HEK293 (cell line): Measurements from ENCODE around the gene TRAF7.
A peak's percentile ranks its signal among the peaks of the same experiment; 100 is the strongest.

ENCODE experiments used
- CTCF ChIA-PET: fragments of 350-600 bp; formaldehyde crosslinking; extraction: SDS; loops from one replicate; lab custom pipeline; 2021; ENCODE audit warnings: antibody characterized with exemption; lab: Yijun Ruan, JAX
- POLR2A ChIA-PET: fragments of 300-600 bp; formaldehyde crosslinking; extraction: SDS; loops from one replicate; lab custom pipeline; 2020; ENCODE audit warnings: antibody characterized with exemption, inconsistent platforms; lab: Yijun Ruan, JAX
- H3K27ac ChIP-seq: fragments of 200-500 bp; sonication (Bioruptor generic); 2 replicates; pipeline ENCODE4 v1.5.1; 2014; ENCODE audit warnings: low read depth, low read length, control low read depth, inconsistent platforms; ENCODE audit errors: extremely low read depth
- H3K36me3 ChIP-seq, 2 experiments: fragments of 200-500 bp in 1 of 2; sonication (Bioruptor generic) in 1 of 2; 1 replicate in 1 of 2; 2 replicates in 1 of 2; pipeline ENCODE4 v1.5.1; 2014 to 2017; ENCODE audit warnings: inconsistent platforms in 2 of 2, low read length in 2 of 2; ENCODE audit not compliant: control insufficient read depth in 2 of 2, insufficient read depth in 1 of 2
- H3K4me1 ChIP-seq: fragments of 200-500 bp; sonication (Bioruptor generic); 2 replicates; pipeline ENCODE4 v1.5.1; 2014; ENCODE audit warnings: mild to moderate bottlenecking, low read length, inconsistent platforms; ENCODE audit not compliant: control insufficient read depth, insufficient read depth
- H3K4me3 ChIP-seq: 2 replicates; pipeline ENCODE4 v1.5.1; 2011; ENCODE audit warnings: low read depth, mild to moderate bottlenecking, control low read depth, low read length, moderate library complexity
- H3K9me3 ChIP-seq: fragments of 200-500 bp; sonication (Bioruptor generic); 2 replicates; pipeline ENCODE4 v1.5.1; 2014; ENCODE audit warnings: low read depth, low read length, inconsistent platforms; ENCODE audit not compliant: control insufficient read depth, insufficient read depth
- GLI4 ChIP-seq: fragments of 450-650 bp; formaldehyde crosslinking; IDR thresholded peaks from 2 replicates; pipeline ENCODE4 v1.5.1; 2016; ENCODE audit warnings: missing biosample characterization, missing genetic modification characterization
- KLF1 ChIP-seq: fragments of 450-650 bp; formaldehyde crosslinking; IDR thresholded peaks from 2 replicates; pipeline ENCODE4 v1.5.1; 2016; ENCODE audit warnings: missing biosample characterization, missing genetic modification characterization
- ZBTB7A ChIP-seq: fragments of 450-650 bp; formaldehyde crosslinking; IDR thresholded peaks from 2 replicates; pipeline ENCODE4 v1.5.1; 2016; ENCODE audit warnings: low read depth, missing biosample characterization, missing genetic modification characterization
- ZNF112 ChIP-seq: fragments of 450-650 bp; formaldehyde crosslinking; IDR thresholded peaks from 2 replicates; pipeline ENCODE4 v1.5.0; 2017; ENCODE audit warnings: missing biosample characterization, missing genetic modification characterization
- ZNF184 ChIP-seq: fragments of 450-650 bp; IDR thresholded peaks from 2 replicates; pipeline ENCODE4 v1.5.1; 2018; ENCODE audit warnings: missing biosample characterization, mild to moderate bottlenecking, missing genetic modification characterization
- ZNF24 ChIP-seq: fragments of 450-650 bp; formaldehyde crosslinking; IDR thresholded peaks from 2 replicates; pipeline ENCODE4 v1.5.1; 2016; ENCODE audit warnings: missing biosample characterization, missing genetic modification characterization
- ZNF311 ChIP-seq: fragments of 450-650 bp; formaldehyde crosslinking; IDR thresholded peaks from 2 replicates; pipeline ENCODE4 v1.5.1; 2017; ENCODE audit warnings: missing biosample characterization, missing genetic modification characterization, borderline replicate concordance
- ZNF354C ChIP-seq: fragments of 450-650 bp; formaldehyde crosslinking; IDR thresholded peaks from 2 replicates; pipeline ENCODE4 v1.5.1; 2016; ENCODE audit warnings: missing biosample characterization, missing genetic modification characterization, low read depth, borderline replicate concordance
- ZNF423 ChIP-seq: fragments of 450-650 bp; formaldehyde crosslinking; IDR thresholded peaks from 2 replicates; pipeline ENCODE4 v1.5.1; 2016; ENCODE audit warnings: missing biosample characterization, missing genetic modification characterization
- ZNF473 ChIP-seq: fragments of 450-650 bp; formaldehyde crosslinking; IDR thresholded peaks from 2 replicates; pipeline ENCODE4 v1.5.1; 2017; ENCODE audit warnings: missing biosample characterization, missing genetic modification characterization
- ZNF48 ChIP-seq: fragments of 450-650 bp; formaldehyde crosslinking; IDR thresholded peaks from 2 replicates; pipeline ENCODE4 v1.5.1; 2016; ENCODE audit warnings: missing biosample characterization, missing genetic modification characterization
- ZNF510 ChIP-seq: fragments of 450-650 bp; formaldehyde crosslinking; IDR thresholded peaks from 2 replicates; pipeline ENCODE4 v1.5.1; 2018; ENCODE audit warnings: mild to moderate bottlenecking, missing genetic modification characterization, missing biosample characterization; ENCODE audit not compliant: insufficient replicate concordance
- ZNF514 ChIP-seq: fragments of 450-650 bp; formaldehyde crosslinking; IDR thresholded peaks from 2 replicates; pipeline ENCODE4 v1.5.1; 2016; ENCODE audit warnings: missing biosample characterization, missing genetic modification characterization
- ZNF596 ChIP-seq: fragments of 450-650 bp; IDR thresholded peaks from 2 replicates; pipeline ENCODE4 v1.5.0; 2018; ENCODE audit warnings: missing biosample characterization, mild to moderate bottlenecking, missing genetic modification characterization, moderate library complexity
- ZNF624 ChIP-seq: fragments of 450-650 bp; formaldehyde crosslinking; IDR thresholded peaks from 2 replicates; pipeline ENCODE4 v1.5.1; 2017; ENCODE audit warnings: missing biosample characterization, missing genetic modification characterization
- ZNF654 ChIP-seq: fragments of 450-650 bp; formaldehyde crosslinking; IDR thresholded peaks from 2 replicates; pipeline ENCODE4 v1.5.1; 2016; ENCODE audit warnings: low read depth, missing biosample characterization, missing genetic modification characterization
- ZNF707 ChIP-seq: fragments of 450-650 bp; formaldehyde crosslinking; IDR thresholded peaks from 2 replicates; pipeline ENCODE4 v1.5.1; 2016; ENCODE audit warnings: missing biosample characterization, missing genetic modification characterization
- ZNF768 ChIP-seq: fragments of 450-650 bp; formaldehyde crosslinking; IDR thresholded peaks from 2 replicates; pipeline ENCODE4 v1.5.1; 2018; ENCODE audit warnings: missing biosample characterization, mild to moderate bottlenecking, missing genetic modification characterization
- ZNF791 ChIP-seq: fragments of 450-650 bp; formaldehyde crosslinking; IDR thresholded peaks from 2 replicates; pipeline ENCODE4 v1.5.1; 2016; ENCODE audit warnings: missing biosample characterization, missing genetic modification characterization
- ZNF792 ChIP-seq: fragments of 450-650 bp; formaldehyde crosslinking; IDR thresholded peaks from 2 replicates; pipeline ENCODE4 v1.5.1; 2016; ENCODE audit warnings: missing biosample characterization, missing genetic modification characterization
- ZXDB ChIP-seq: fragments of 450-650 bp; formaldehyde crosslinking; IDR thresholded peaks from 2 replicates; pipeline ENCODE4 v1.5.1; 2016; ENCODE audit warnings: missing biosample characterization, missing genetic modification characterization
- TF ChIP-seq, protein P1 (sequence below): fragments of 450-650 bp; formaldehyde crosslinking; IDR thresholded peaks from 2 replicates; pipeline ENCODE4 v1.5.1; 2017; ENCODE audit warnings: missing biosample characterization, missing genetic modification characterization
- TF ChIP-seq, protein P2 (sequence below): IDR thresholded peaks from 2 replicates; pipeline ENCODE4 v1.6.1; 2011; ENCODE audit warnings: mild to moderate bottlenecking, low read depth, low read length, borderline replicate concordance
- TF ChIP-seq, protein P3 (sequence below): fragments of 450-650 bp; formaldehyde crosslinking; conservative IDR thresholded peaks from 2 replicates; pipeline ENCODE4 v1.5.1; 2016; ENCODE audit warnings: low read depth, missing biosample characterization, missing genetic modification characterization
- TF ChIP-seq, protein P4 (sequence below): fragments of 450-650 bp; formaldehyde crosslinking; IDR thresholded peaks from 2 replicates; pipeline ENCODE4 v1.5.1; 2017; ENCODE audit warnings: missing biosample characterization, missing genetic modification characterization
- TF ChIP-seq, protein P5 (sequence below): fragments of 450-650 bp; formaldehyde crosslinking; IDR thresholded peaks from 2 replicates; pipeline ENCODE4 v1.5.1; 2016; ENCODE audit warnings: missing biosample characterization, missing genetic modification characterization

Gene TRAF7

DNA sequence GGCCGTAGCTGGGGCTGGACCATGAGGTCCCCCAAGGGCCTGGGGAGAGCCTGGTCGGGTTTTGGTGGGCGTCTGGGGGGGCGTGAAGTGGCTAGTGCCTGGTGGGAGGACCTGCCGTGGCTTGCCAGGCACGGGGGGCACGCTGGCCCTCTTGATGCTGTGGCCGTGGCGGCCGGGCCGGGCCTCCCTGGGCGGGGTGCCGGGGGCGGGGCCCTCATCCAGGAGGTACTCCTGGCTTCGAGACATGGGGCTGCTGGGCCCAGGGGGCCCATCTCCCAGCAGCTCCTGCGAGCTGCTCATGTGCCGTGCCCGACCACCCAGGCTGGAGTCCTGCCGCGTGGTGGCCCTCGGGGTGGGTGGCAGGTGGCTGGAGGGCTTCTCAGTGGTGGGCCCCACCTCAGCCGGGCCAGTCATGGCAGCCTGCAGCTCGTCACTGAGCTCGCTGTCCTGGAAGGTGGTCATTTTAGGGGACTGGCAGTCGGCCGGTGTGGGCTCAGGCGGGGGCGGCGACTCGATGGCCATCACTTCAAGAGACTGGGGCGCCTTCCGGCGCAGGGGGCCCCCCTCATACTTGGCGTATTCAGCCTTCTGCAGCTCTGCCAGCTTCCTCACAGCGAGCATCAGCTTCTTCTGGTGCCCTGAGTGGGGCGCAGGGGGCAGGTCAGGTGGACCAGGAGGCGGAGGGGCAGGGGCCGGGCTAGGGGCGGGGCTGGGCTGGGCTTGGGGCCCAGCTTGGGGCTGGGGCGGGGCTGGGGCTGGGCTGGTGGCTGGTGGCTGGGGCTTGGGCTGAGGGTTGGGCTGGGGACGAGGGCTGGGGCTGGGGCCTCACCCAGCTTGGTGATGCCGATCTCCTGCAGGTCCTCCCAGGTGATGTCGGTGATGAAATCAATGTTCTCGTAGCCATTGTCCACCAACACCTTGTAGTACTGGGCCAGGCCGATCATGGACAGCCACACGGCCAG lies 25.7 kb downstream of the TRAF7 start:
- H3K36me3 ChIP-seq: peaks cover 0 to 30% of the 10 kb centered on the region in 2 experiments; a peak in 1 of 3 replicates
- no peaks in the 10 kb centered on the region for H3K4me1 ChIP-seq
- POLR2A ChIA-PET: interaction anchor here (1.1 to 1.3 kb wide), 2 partner anchors 26 to 30 kb away, joined by 7 to 13 read pairs; partner anchors contain the start of gene TRAF7
- no peak overlapping the region for H3K4me3 ChIP-seq
- no peak overlapping the region for H3K27ac ChIP-seq
- no peaks in the 10 kb centered on the region for H3K9me3 ChIP-seq
- CTCF ChIA-PET: no interaction called here
- TF ChIP-seq ZNF624 (tag by site-specific recombination) (no peak), ZNF791 (tag by site-specific recombination) (no peak), ZNF768 (no peak), ZNF510 (tag by site-specific recombination) (no peak), ZNF24 (tag by site-specific recombination) (no peak), ZNF654 (tag by site-specific recombination) (no peak), ZNF184 (tag by site-specific recombination) (no peak), ZNF514 (tag by site-specific recombination) (no peak), ZNF112 (no peak), ZNF473 (no peak), ZNF48 (tag by site-specific recombination) (no peak), KLF1 (tag by site-specific recombination) (peak; percentile 77), ZNF707 (tag by site-specific recombination) (0 out of 2 replicates have a peak, but pooled peaks have one; percentile 12), ZNF311 (tag by site-specific recombination) (no peak), ZXDB (tag by site-specific recombination) (no peak), ZBTB7A (no peak), GLI4 (tag by site-specific recombination) (no peak), ZNF596 (tag by site-specific recombination) (no peak), ZNF792 (tag by site-specific recombination) (no peak), ZNF423 (tag by site-specific recombination) (no peak), ZNF354C (tag by site-specific recombination) (no peak)
- TF ChIP-seq, protein P1, sequence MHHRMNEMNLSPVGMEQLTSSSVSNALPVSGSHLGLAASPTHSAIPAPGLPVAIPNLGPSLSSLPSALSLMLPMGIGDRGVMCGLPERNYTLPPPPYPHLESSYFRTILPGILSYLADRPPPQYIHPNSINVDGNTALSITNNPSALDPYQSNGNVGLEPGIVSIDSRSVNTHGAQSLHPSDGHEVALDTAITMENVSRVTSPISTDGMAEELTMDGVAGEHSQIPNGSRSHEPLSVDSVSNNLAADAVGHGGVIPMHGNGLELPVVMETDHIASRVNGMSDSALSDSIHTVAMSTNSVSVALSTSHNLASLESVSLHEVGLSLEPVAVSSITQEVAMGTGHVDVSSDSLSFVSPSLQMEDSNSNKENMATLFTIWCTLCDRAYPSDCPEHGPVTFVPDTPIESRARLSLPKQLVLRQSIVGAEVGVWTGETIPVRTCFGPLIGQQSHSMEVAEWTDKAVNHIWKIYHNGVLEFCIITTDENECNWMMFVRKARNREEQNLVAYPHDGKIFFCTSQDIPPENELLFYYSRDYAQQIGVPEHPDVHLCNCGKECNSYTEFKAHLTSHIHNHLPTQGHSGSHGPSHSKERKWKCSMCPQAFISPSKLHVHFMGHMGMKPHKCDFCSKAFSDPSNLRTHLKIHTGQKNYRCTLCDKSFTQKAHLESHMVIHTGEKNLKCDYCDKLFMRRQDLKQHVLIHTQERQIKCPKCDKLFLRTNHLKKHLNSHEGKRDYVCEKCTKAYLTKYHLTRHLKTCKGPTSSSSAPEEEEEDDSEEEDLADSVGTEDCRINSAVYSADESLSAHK (tag by site-specific recombination): no peak
- TF ChIP-seq, protein P2, sequence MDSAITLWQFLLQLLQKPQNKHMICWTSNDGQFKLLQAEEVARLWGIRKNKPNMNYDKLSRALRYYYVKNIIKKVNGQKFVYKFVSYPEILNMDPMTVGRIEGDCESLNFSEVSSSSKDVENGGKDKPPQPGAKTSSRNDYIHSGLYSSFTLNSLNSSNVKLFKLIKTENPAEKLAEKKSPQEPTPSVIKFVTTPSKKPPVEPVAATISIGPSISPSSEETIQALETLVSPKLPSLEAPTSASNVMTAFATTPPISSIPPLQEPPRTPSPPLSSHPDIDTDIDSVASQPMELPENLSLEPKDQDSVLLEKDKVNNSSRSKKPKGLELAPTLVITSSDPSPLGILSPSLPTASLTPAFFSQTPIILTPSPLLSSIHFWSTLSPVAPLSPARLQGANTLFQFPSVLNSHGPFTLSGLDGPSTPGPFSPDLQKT: no peak
- TF ChIP-seq, protein P3, sequence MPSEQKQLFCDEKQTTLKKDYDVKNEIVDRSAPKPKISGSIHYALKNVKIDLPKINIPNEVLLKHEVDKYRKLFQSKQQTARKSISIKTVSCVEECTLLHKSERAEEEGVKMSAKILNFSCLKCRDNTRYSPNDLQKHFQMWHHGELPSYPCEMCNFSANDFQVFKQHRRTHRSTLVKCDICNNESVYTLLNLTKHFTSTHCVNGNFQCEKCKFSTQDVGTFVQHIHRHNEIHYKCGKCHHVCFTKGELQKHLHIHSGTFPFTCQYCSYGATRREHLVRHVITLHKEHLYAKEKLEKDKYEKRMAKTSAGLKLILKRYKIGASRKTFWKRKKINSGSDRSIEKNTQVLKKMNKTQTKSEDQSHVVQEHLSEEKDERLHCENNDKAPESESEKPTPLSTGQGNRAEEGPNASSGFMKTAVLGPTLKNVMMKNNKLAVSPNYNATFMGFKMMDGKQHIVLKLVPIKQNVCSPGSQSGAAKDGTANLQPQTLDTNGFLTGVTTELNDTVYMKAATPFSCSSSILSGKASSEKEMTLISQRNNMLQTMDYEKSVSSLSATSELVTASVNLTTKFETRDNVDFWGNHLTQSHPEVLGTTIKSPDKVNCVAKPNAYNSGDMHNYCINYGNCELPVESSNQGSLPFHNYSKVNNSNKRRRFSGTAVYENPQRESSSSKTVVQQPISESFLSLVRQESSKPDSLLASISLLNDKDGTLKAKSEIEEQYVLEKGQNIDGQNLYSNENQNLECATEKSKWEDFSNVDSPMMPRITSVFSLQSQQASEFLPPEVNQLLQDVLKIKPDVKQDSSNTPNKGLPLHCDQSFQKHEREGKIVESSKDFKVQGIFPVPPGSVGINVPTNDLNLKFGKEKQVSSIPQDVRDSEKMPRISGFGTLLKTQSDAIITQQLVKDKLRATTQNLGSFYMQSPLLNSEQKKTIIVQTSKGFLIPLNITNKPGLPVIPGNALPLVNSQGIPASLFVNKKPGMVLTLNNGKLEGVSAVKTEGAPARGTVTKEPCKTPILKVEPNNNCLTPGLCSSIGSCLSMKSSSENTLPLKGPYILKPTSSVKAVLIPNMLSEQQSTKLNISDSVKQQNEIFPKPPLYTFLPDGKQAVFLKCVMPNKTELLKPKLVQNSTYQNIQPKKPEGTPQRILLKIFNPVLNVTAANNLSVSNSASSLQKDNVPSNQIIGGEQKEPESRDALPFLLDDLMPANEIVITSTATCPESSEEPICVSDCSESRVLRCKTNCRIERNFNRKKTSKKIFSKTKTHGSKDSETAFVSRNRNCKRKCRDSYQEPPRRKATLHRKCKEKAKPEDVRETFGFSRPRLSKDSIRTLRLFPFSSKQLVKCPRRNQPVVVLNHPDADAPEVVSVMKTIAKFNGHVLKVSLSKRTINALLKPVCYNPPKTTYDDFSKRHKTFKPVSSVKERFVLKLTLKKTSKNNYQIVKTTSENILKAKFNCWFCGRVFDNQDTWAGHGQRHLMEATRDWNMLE (tag by site-specific recombination): no peak
- TF ChIP-seq, protein P4, sequence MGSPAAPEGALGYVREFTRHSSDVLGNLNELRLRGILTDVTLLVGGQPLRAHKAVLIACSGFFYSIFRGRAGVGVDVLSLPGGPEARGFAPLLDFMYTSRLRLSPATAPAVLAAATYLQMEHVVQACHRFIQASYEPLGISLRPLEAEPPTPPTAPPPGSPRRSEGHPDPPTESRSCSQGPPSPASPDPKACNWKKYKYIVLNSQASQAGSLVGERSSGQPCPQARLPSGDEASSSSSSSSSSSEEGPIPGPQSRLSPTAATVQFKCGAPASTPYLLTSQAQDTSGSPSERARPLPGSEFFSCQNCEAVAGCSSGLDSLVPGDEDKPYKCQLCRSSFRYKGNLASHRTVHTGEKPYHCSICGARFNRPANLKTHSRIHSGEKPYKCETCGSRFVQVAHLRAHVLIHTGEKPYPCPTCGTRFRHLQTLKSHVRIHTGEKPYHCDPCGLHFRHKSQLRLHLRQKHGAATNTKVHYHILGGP (tag by site-specific recombination): no peak
- TF ChIP-seq, protein P5, sequence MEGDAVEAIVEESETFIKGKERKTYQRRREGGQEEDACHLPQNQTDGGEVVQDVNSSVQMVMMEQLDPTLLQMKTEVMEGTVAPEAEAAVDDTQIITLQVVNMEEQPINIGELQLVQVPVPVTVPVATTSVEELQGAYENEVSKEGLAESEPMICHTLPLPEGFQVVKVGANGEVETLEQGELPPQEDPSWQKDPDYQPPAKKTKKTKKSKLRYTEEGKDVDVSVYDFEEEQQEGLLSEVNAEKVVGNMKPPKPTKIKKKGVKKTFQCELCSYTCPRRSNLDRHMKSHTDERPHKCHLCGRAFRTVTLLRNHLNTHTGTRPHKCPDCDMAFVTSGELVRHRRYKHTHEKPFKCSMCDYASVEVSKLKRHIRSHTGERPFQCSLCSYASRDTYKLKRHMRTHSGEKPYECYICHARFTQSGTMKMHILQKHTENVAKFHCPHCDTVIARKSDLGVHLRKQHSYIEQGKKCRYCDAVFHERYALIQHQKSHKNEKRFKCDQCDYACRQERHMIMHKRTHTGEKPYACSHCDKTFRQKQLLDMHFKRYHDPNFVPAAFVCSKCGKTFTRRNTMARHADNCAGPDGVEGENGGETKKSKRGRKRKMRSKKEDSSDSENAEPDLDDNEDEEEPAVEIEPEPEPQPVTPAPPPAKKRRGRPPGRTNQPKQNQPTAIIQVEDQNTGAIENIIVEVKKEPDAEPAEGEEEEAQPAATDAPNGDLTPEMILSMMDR (tag by site-specific recombination): no peak
